GM12875 (cell line): ENCODE data around the gene ATP8B4.

Experiments used
- H3K4me3 ChIP-seq: one replicate; pipeline ENCODE4 v1.5.1; 2011; ENCODE audit warnings: low read depth, low read length, control low read depth
- CTCF ChIP-seq: IDR thresholded peaks from 2 replicates; pipeline ENCODE4 v1.5.1; 2011; ENCODE audit warnings: low read depth, mild to moderate bottlenecking, control low read depth, inconsistent platforms, low read length, moderate library complexity, borderline replicate concordance; ENCODE audit not compliant: insufficient read depth

The ATP8B4 gene

GRCh38 chr15:50061503-50061902 is 57.5 kb downstream of the ATP8B4 start:
- H3K4me3 ChIP-seq = no peak overlapping the region
- no peak for TF ChIP-seq CTCF

- no peak overlapping the region for H3K4me3 ChIP-seq
- TF ChIP-seq CTCF = no peak
Observed at GRCh38 chr15:50059883-50060282, 59.1 kb downstream of the ATP8B4 start.

GRCh38 chr15:50059203-50059772 is 59.7 kb downstream of the ATP8B4 start:
- H3K4me3 ChIP-seq = no peak overlapping the region
- no peak for TF ChIP-seq CTCF

- no peak overlapping the region for H3K4me3 ChIP-seq
- no peak for TF ChIP-seq CTCF
Observed at GRCh38 chr15:50057905-50058639, 61.0 kb downstream of the ATP8B4 start.

GRCh38 chr15:50057196-50057595 is 61.8 kb downstream of the ATP8B4 start:
- no peak for TF ChIP-seq CTCF
- no peak overlapping the region for H3K4me3 ChIP-seq

GRCh38 chr15:50055750-50056157 is 63.3 kb downstream of the ATP8B4 start:
- no peak overlapping the region for H3K4me3 ChIP-seq
- TF ChIP-seq CTCF = no peak

- no peak overlapping the region for H3K4me3 ChIP-seq
- no peak for TF ChIP-seq CTCF
Observed at GRCh38 chr15:50055332-50055731, 63.7 kb downstream of the ATP8B4 start.
